Panc1 (cell line): ENCODE results near the gene CPT2.

Experiments
- CTCF ChIP-seq: fragments of 450-650 bp; IDR thresholded peaks from 2 replicates; pipeline ENCODE4 v1.5.1; 2017; ENCODE audit warnings: mild to moderate bottlenecking
- POLR2AphosphoS5 ChIP-seq: IDR thresholded peaks from 2 replicates; pipeline ENCODE4 v1.6.1; 2012; ENCODE audit warnings: mild to moderate bottlenecking, low read depth, low read length, moderate library complexity
- TCF7L2 ChIP-seq: IDR thresholded peaks from 2 replicates; pipeline ENCODE4 v1.6.1; 2011; ENCODE audit warnings: mild to moderate bottlenecking, low read depth, low read length, inconsistent platforms

- TF ChIP-seq CTCF, result no peak
- TF ChIP-seq POLR2AphosphoS5, result no peak
- TF ChIP-seq TCF7L2, result no peak
These were observed 57.5 kb downstream of the CPT2 start for GRCh38 chr1:53254011-53254640.
